Esophagus muscularis mucosa (tissue), 4 donors: ENCODE results near the gene PMM2. TPM values are rescaled to one million over a fixed set of nuclear protein-coding genes. Genes with fewer than 3 reads are reported as not detected.
A peak's percentile ranks its signal among the peaks of the same experiment; 100 is the strongest.
"Not testable (repeated sequence)": the region's sequence is repeated elsewhere in the genome, so short reads cannot be mapped to it uniquely, and the experiment has no call there.

Experiments used
- DNase-seq: peaks from one replicate; pipeline ENCODE4 v3.0.0-alpha.2; 2017; ENCODE audit errors: extremely low spot score
- H3K27ac ChIP-seq, 4 donors: fragments of 200-600 bp; sonication (generic); replicated peaks in 1 of 4; 1 replicate in 3 of 4; 2 replicates in 1 of 4; pipeline ENCODE4 v1.5.1; 2016 to 2019; ENCODE audit warnings: mild to moderate bottlenecking in 1 of 4
- H3K27me3 ChIP-seq, 4 donors: fragments of 200-600 bp; sonication (generic); one replicate each; pipeline versions ENCODE4 v1.5.1 to v1.6.0; 2016 to 2019
- H3K36me3 ChIP-seq, 4 donors: fragments of 200-600 bp; sonication (generic); one replicate each; pipeline ENCODE4 v1.5.1; 2016 to 2019
- H3K4me1 ChIP-seq, 4 donors: fragments of 200-600 bp; sonication (generic); one replicate each; pipeline ENCODE4 v1.5.1; 2016 to 2019
- H3K4me3 ChIP-seq, 4 donors: fragments of 200-600 bp; sonication (generic); 1 replicate in 2 of 4; 2 replicates in 2 of 4; pipeline ENCODE4 v1.5.1; 2016 to 2019; ENCODE audit warnings: mild to moderate bottlenecking in 4 of 4, moderate library complexity in 1 of 4
- H3K9me3 ChIP-seq, 4 donors: fragments of 200-600 bp; sonication (generic); 1 replicate in 3 of 4; 2 replicates in 1 of 4; pipeline ENCODE4 v1.5.1; 2016 to 2019
- EP300 ChIP-seq: sonication (generic); formaldehyde crosslinking; IDR thresholded peaks from one replicate; pipeline ENCODE4 v1.6.1; 2017; ENCODE audit warnings: antibody characterized with exemption
- POLR2A ChIP-seq: fragments of 450-650 bp; IDR thresholded peaks from one replicate; pipeline ENCODE4 v1.6.1; 2017; ENCODE audit warnings: antibody characterized with exemption, moderate library complexity, mild to moderate bottlenecking, low read depth
- POLR2AphosphoS5 ChIP-seq, 2 donors: sonication (generic); formaldehyde crosslinking; IDR thresholded peaks; one replicate each; pipeline ENCODE4 v1.6.1; 2017; ENCODE audit warnings: antibody characterized with exemption in 2 of 2
- WGBS: methylation state at CpG from one replicate; pipeline ENCODE4 v1.1.5; 2018; 5-methylcytosine and 5-hydroxymethylcytosine counted together
- intact Hi-C: fragments of 100-400 bp; cut with DNase I; formaldehyde crosslinking; loops from one replicate; pipeline ENCODE4 v1.15.1; 2023
- total RNA-seq, 4 donors: library from RNA; depleted of rRNA; stranded (reverse); fragments of >200 nt; gene quantifications; one replicate each; pipeline versions ENCODE4 v1.1.0 to v1.2.1, GENCODE V29; 2016
- TF ChIP-seq, protein P1 (sequence below), 3 experiments: fragments of 200-600 bp in 2 of 3; fragments of 450-650 bp in 1 of 3; sonication (generic) in 2 of 3; IDR thresholded peaks; one replicate each; pipeline ENCODE4 v1.5.1; 2017 to 2019; ENCODE audit warnings: antibody characterized with exemption in 3 of 3, mild to moderate bottlenecking in 2 of 3, moderate library complexity in 1 of 3

Gene PMM2
- total RNA-seq = 10 to 100 TPM; 19.6 to 34.3 (median 23.5) TPM

DNA sequence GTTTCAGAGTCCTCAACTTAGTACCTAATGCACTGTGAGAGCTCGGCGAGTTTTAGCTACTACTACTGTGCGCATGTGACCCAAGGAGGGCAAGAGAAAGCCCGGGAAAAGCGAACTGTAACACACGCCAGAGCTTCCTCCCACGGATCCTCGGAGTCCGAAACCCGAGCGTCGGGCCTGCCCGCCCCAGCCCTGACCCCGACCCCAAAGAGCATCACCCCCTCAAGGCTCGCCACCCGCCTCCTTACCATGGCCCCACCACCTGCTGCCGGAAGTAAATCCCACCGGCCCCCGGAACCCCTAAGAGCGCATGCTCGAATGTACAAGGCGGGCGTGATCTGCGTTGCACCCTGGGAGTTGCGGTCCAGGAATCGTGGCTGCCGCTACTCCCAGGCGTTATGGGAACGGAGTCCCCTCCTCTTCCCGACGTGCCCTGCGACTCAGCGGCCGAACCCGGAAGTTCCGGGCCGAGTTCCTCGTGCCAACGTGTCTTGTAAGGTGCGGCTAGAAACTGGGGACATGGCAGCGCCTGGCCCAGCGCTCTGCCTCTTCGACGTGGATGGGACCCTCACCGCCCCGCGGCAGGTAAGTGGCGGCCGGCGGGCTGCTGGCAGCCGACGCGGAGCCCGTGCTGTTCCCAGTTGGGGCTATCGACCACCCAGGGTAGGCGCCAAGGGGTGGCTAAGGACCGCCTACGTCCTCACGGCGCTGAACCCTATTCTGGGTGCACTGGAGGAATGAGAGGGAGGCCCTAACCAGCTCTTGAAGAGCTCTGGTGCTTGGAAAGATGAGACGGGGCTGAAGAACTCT lies at the start of gene PMM2, which contains the start of gene TMEM186:
Gene PMM2 (plus strand): TSS at position 476 of the 810 bp plus-strand sequence. CDS start 44 bp downstream, at position 520.
Gene TMEM186 (minus strand): TSS at position 276 of the 810 bp plus-strand sequence. CDS start 25 bp downstream, at position 251.
- Histone ChIP-seq H3K4me1 (peaks cover 25 to 47% (median 43%) of the 10 kb centered on the region in 4 donors), H3K27me3 (no peaks in the 10 kb centered on the region), H3K9me3 (no peaks in the 10 kb centered on the region), H3K27ac (peak within 1 kb of the TSS; percentile 79 to 88 (median 82)), H3K4me3 (peak within 1 kb of the TSS; percentile 72 to 98 (median 96)), H3K36me3 (peaks cover 6 to 34% (median 16%) of the 10 kb centered on the region in 4 donors)
- 0% methylated on average over 40 of the region's 61 CpGs for WGBS
- peak; percentile 97 for DNase-seq
- TF ChIP-seq EP300 (no peak), POLR2A (no peak), POLR2AphosphoS5 (IDR thresholded peaks at IDR 0.05) (peak; percentile 84 to 98)
- TF ChIP-seq, protein P1, sequence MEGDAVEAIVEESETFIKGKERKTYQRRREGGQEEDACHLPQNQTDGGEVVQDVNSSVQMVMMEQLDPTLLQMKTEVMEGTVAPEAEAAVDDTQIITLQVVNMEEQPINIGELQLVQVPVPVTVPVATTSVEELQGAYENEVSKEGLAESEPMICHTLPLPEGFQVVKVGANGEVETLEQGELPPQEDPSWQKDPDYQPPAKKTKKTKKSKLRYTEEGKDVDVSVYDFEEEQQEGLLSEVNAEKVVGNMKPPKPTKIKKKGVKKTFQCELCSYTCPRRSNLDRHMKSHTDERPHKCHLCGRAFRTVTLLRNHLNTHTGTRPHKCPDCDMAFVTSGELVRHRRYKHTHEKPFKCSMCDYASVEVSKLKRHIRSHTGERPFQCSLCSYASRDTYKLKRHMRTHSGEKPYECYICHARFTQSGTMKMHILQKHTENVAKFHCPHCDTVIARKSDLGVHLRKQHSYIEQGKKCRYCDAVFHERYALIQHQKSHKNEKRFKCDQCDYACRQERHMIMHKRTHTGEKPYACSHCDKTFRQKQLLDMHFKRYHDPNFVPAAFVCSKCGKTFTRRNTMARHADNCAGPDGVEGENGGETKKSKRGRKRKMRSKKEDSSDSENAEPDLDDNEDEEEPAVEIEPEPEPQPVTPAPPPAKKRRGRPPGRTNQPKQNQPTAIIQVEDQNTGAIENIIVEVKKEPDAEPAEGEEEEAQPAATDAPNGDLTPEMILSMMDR (IDR thresholded peaks at IDR 0.05) = peak in 1 of 3 experiments; percentile 24
- intact Hi-C loops = loop anchor here (5.0 to 10.0 kb wide), 3 partner anchors 70 to 167 kb away; partner anchors contain the start of genes ABAT, CARHSP1 and USP7

DNA sequence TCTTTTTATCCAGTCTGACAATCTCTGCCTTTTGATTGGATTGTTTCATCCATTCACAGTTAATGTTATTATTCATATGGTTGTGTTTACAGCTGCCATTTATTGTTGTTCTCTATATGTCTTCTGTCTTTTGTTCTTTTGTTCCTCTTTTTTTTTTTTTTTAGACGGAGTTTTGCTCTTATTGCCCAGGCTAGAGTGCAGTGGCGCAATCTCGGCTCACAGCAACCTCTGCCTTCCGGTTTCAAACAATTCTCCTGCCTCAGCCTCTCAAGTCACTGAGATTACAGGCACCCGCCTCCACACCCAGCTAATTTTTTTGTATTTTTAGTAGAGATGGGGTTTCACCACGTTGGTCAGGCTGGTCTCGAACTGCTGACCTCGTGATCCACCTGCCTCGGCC lies 48.7 kb upstream of the PMM2 start:
- WGBS = 91% methylated on average over 9 of the region's 9 CpGs
- DNase-seq, H3K4me3 ChIP-seq, intact Hi-C loops, H3K9me3 ChIP-seq, H3K27me3 ChIP-seq, H3K27ac ChIP-seq: not testable (repeated sequence)
- Histone ChIP-seq H3K4me1 (peaks cover 12 to 16% (median 14%) of the 10 kb centered on the region in 4 donors), H3K36me3 (peaks cover 0 to 12% (median 6%) of the 10 kb centered on the region in 4 donors)

DNA sequence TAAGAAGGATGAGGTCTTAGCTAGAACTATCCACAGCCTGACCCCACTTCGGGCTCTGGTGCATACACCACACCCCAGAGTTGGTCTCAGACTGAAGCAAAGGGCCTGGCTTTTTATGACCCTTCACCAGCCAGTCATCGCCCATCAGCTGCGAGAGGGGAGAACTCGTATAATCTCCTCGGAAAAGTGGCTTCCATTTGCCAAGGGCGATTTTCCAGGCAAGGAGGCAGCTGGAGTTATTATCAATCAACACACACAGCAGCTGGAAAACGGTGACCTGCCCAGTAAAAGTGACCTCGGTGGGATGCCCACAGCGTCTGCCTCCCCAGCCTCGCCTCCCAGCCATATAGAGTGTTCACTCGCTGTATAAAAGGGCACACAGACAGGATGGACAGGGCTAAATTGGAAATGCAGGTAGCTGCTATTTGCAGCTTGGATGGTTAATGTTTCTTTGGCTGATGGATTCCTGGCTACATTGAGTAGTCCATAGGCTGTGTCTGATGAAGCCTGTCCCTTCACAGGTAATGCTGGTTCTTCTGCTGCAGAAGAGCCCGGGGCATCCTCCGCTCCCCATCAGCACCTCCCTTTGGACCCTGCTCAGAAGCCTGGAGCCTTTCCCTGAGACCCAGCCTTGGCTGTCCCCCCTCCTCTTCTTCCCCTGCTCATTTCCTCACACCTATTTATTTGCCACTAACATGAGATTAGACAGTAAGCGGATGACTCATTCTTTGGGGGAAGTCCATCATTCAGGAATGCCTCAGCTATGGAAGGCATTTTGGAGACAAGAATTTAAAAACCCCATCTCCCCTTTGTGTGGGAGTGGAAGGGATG lies 45.9 kb upstream of the PMM2 start:
- Histone ChIP-seq H3K27ac (no peak overlapping the region), H3K4me1 (peaks cover 12 to 16% (median 14%) of the 10 kb centered on the region in 4 donors), H3K27me3 (no peaks in the 10 kb centered on the region), H3K36me3 (peaks cover 0 to 16% (median 2%) of the 10 kb centered on the region in 4 donors), H3K9me3 (no peaks in the 10 kb centered on the region), H3K4me3 (no peak overlapping the region)
- no peak for DNase-seq
- WGBS = 58% methylated on average over 9 of the region's 14 CpGs
- TF ChIP-seq POLR2AphosphoS5 (IDR thresholded peaks at IDR 0.05) = peak in 1 of 2 donors; percentile 51
- peak; percentile 46 for TF ChIP-seq EP300
- no peak for TF ChIP-seq POLR2A
- intact Hi-C loops = no loop called here

DNA sequence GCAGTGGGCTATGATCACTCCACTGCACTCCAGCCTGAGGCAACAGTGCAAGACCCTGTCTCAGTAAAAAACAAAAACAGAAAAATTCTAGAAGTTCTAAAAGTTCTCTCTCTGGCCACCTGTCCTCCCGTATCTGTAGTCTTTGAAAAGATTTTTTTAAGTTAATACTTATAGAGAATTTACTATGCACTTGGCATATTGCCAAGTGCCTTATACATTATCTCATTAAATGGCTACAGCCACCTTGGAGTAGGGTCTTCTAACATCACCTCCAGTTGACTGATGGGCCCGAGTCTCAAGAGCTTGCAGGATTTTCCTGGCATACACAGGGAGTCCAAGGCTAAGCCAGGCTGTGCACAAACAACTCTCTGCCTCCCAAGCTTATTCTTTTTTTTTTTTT lies 44.9 kb upstream of the PMM2 start:
- Histone ChIP-seq H3K4me1 (peaks cover 12 to 16% (median 14%) of the 10 kb centered on the region in 4 donors), H3K4me3 (no peak overlapping the region), H3K27me3 (no peaks in the 10 kb centered on the region), H3K36me3 (peaks cover 0 to 19% (median under 1%) of the 10 kb centered on the region in 4 donors), H3K9me3 (no peaks in the 10 kb centered on the region), H3K27ac (no peak overlapping the region)
- no peak for DNase-seq
- intact Hi-C loops = no loop called here
- 46% methylated on average over 2 of the region's 2 CpGs for WGBS
- TF ChIP-seq, protein P1 (IDR thresholded peaks at IDR 0.05) = no peak
- TF ChIP-seq POLR2A = no peak
- no peak for TF ChIP-seq EP300
- TF ChIP-seq POLR2AphosphoS5 (IDR thresholded peaks at IDR 0.05) = no peak

DNA sequence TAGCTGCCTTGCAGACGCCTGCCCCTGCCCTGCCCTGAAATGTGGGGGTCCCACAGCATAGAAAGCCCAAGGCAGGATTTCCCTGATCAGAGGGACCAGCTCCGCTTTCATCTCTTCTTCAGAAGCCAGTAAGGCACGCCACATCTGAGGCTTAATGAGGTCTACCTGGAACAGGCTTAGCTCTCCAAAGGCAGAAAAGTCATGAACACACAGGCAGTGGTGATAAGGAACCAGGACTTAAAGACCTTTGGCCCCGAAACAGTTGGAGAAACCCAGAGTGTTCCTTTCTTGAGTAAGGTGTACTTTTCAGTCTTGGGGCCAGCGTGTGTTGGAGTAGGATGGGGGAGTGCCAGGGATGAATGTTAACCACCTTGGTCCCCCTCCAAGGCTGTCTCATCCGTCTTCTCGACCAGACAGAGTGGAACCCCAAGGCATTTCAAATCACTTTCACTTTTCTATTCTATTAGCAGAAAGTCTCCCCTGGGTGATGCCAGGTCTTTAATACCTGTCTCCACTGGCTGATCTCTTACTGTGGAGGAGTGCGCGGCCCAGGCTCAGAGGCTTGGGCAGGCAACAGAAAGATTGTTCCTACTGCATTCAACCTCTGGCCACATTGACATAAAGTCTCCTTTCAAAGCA lies 44.1 kb upstream of the PMM2 start:
- TF ChIP-seq EP300 (no peak), POLR2A (no peak), POLR2AphosphoS5 (IDR thresholded peaks at IDR 0.05) (no peak)
- TF ChIP-seq, protein P1 (IDR thresholded peaks at IDR 0.05) = no peak
- 67% methylated on average over 9 of the region's 9 CpGs for WGBS
- no peaks in the 10 kb centered on the region for H3K27me3 ChIP-seq
- H3K9me3 ChIP-seq = no peaks in the 10 kb centered on the region
- H3K4me1 ChIP-seq = peaks cover 12 to 16% (median 14%) of the 10 kb centered on the region in 4 donors
- H3K36me3 ChIP-seq = peaks cover 0 to 27% (median 4%) of the 10 kb centered on the region in 4 donors
- H3K4me3 ChIP-seq = no peak overlapping the region
- DNase-seq = no peak
- intact Hi-C loops = no loop called here
- no peak overlapping the region for H3K27ac ChIP-seq
